ENCODE measurements around the gene KLHL17. TPM values are rescaled to one million over a fixed set of nuclear protein-coding genes. Genes with fewer than 3 reads are reported as not detected.

Gene KLHL17
- total and polyA plus RNA-seq, 2 experiments from 2014 or later: 5.5 to 19.2 TPM

GRCh38 chr1:940107-941014, 20.0 kb upstream of the KLHL17 start:
- in situ Hi-C loops (cut with MboI): no loop called here
- no peaks in the 10 kb centered on the region for H3K36me3 ChIP-seq (ENCODE audit: low read depth)

GRCh38 chr1:941015-941587, 19.3 kb upstream of the KLHL17 start:
- peaks cover 25% of the 10 kb centered on the region; the same call in 1 of the 2 replicates for H3K4me1 ChIP-seq (ENCODE audit: insufficient read depth)
- no peaks in the 10 kb centered on the region for H3K27me3 ChIP-seq (replicated peaks; ENCODE audit: insufficient read depth)
- peaks cover 16% of the 10 kb centered on the region; the same call in 1 of the 2 replicates for H3F3A ChIP-seq (ENCODE audit: insufficient read depth)
- in situ Hi-C loops (cut with MboI): no loop called here
- no peaks in the 10 kb centered on the region for H3K79me2 ChIP-seq (ENCODE audit: insufficient read depth)
- H3K4me3 ChIP-seq: peak overlapping the region; percentile 57; the same call in 1 of the 2 replicates
- peak overlapping the region; percentile 53 for H2AFZ ChIP-seq
- no peaks in the 10 kb centered on the region for H3K9me3 ChIP-seq (ENCODE audit: low read depth)
- H3K9ac ChIP-seq: peak overlapping the region; percentile 70
- H3K4me2 ChIP-seq (ENCODE audit: unreplicated experiment): peak overlapping the region; percentile 44
- H3K9me2 ChIP-seq (ENCODE audit: insufficient read depth): no peaks in the 10 kb centered on the region
- DNase-seq: peak; percentile 27
- H3K36me3 ChIP-seq (ENCODE audit: low read depth): no peaks in the 10 kb centered on the region
- TF ChIP-seq EZH2phosphoT487 (IDR thresholded peaks at IDR 0.05; ENCODE audit: insufficient read depth, low read depth): no peak
- no peak for TF ChIP-seq EZH2 (IDR thresholded peaks at IDR 0.05; ENCODE audit: insufficient read depth, poor library complexity, severe bottlenecking)
- H4K20me1 ChIP-seq (ENCODE audit: insufficient read depth): no peaks in the 10 kb centered on the region
- WGBS, 2 experiments (ENCODE audit: low coverage in 1 of 2, low lambda C conversion rate in 2 of 2, missing lambda C conversion rate in 2 of 2): 15 to 22% methylated on average over 33 to 36 of the region's 36 CpGs
- peak overlapping the region; percentile 73 for H3K27ac ChIP-seq

More at GRCh38 chr1:940107-941014, 20.0 kb upstream of the KLHL17 start:
- H3K9me2 ChIP-seq (ENCODE audit: insufficient read depth): no peaks in the 10 kb centered on the region
- H3K4me2 ChIP-seq (ENCODE audit: unreplicated experiment): peak overlapping the region; percentile 44
- no peak for TF ChIP-seq EZH2phosphoT487 (IDR thresholded peaks at IDR 0.05; ENCODE audit: insufficient read depth, low read depth)
- TF ChIP-seq EZH2 (IDR thresholded peaks at IDR 0.05; ENCODE audit: insufficient read depth, poor library complexity, severe bottlenecking): no peak
- no peaks in the 10 kb centered on the region for H3K27me3 ChIP-seq (replicated peaks; ENCODE audit: insufficient read depth)
- no peaks in the 10 kb centered on the region for H3K79me2 ChIP-seq (ENCODE audit: insufficient read depth)
- DNase-seq: peak; percentile 80
- H3K27ac ChIP-seq: peak overlapping the region; percentile 73
- H3K4me1 ChIP-seq (ENCODE audit: insufficient read depth): peaks cover 25% of the 10 kb centered on the region; the same call in 1 of the 2 replicates
- H4K20me1 ChIP-seq (ENCODE audit: insufficient read depth): no peaks in the 10 kb centered on the region
- peak overlapping the region; percentile 70 for H3K9ac ChIP-seq
- WGBS, 2 experiments (ENCODE audit: low coverage in 1 of 2, low lambda C conversion rate in 2 of 2, missing lambda C conversion rate in 2 of 2): 4% methylated on average over 52 to 82 of the region's 86 CpGs
- H3K4me3 ChIP-seq: peak overlapping the region; percentile 47
- peaks cover 16% of the 10 kb centered on the region; the same call in 1 of the 2 replicates for H3F3A ChIP-seq (ENCODE audit: insufficient read depth)
- H2AFZ ChIP-seq: peak overlapping the region; percentile 36
- H3K9me3 ChIP-seq (ENCODE audit: low read depth): no peaks in the 10 kb centered on the region

DNA sequence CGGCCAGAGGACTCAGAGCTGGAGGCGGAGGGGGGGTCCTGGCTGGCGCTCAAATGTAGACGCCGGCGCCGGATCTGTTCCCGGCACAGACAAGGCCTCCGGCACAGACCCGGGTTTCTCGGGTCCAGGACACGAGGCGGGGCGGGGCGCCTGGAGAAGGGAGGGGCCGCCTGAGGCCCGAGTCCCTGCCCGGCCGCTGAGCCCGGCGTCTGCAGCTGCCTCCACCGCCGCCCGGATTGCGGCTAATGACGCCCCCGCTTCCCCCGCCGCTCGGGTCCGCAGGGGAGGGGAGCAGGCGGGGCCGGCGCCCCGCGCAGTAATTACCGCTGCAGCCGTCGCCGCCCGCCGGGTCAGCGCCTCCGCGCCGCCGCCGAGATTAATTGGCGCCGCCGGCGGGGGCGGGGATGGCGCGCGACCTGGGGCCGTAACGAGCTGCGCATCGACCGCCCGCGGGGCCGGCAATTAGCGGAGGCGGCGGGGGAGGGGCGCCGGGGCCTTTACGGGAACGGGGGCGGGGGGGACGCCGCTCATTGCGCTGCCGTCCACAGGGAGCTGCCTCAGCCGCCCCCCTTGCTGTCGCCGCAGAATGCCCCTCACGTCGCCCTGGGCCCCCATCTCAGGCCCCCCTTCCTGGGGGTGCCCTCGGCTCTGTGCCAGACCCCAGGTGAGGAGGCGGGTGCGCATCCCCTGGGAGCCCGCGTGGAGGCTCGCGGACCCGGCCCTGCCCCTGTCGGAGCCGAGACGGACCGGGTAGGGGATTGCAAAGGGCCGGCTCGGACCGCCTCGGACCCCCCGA, 18.6 kb upstream of the KLHL17 start:
- no peaks in the 10 kb centered on the region for H3K27me3 ChIP-seq (replicated peaks; ENCODE audit: insufficient read depth)
- peaks cover 16% of the 10 kb centered on the region; the same call in 1 of the 2 replicates for H3F3A ChIP-seq (ENCODE audit: insufficient read depth)
- in situ Hi-C loops (cut with MboI): no loop called here
- H3K4me2 ChIP-seq (ENCODE audit: unreplicated experiment): peak overlapping the region; percentile 43
- 2% methylated on average over 20 to 63 of the region's 98 CpGs for WGBS, 2 experiments (ENCODE audit: low coverage in 1 of 2, low lambda C conversion rate in 2 of 2, missing lambda C conversion rate in 2 of 2)
- no peaks in the 10 kb centered on the region for H3K79me2 ChIP-seq (ENCODE audit: insufficient read depth)
- peak overlapping the region; percentile 70 for H3K9ac ChIP-seq
- no peaks in the 10 kb centered on the region for H3K36me3 ChIP-seq (ENCODE audit: low read depth)
- peak overlapping the region; percentile 53; the same call in 1 of the 2 replicates for H2AFZ ChIP-seq
- H3K9me3 ChIP-seq (ENCODE audit: low read depth): no peaks in the 10 kb centered on the region
- peak overlapping the region; percentile 57 for H3K4me3 ChIP-seq
- no peak for TF ChIP-seq EZH2 (IDR thresholded peaks at IDR 0.05; ENCODE audit: insufficient read depth, poor library complexity, severe bottlenecking)
- no peak for TF ChIP-seq EZH2phosphoT487 (IDR thresholded peaks at IDR 0.05; ENCODE audit: insufficient read depth, low read depth)
- no peaks in the 10 kb centered on the region for H4K20me1 ChIP-seq (ENCODE audit: insufficient read depth)
- H3K4me1 ChIP-seq (ENCODE audit: insufficient read depth): peaks cover 25% of the 10 kb centered on the region; the same call in 1 of the 2 replicates
- DNase-seq: peak; percentile 95
- H3K27ac ChIP-seq: peak overlapping the region; percentile 73
- no peaks in the 10 kb centered on the region for H3K9me2 ChIP-seq (ENCODE audit: insufficient read depth)

DNA sequence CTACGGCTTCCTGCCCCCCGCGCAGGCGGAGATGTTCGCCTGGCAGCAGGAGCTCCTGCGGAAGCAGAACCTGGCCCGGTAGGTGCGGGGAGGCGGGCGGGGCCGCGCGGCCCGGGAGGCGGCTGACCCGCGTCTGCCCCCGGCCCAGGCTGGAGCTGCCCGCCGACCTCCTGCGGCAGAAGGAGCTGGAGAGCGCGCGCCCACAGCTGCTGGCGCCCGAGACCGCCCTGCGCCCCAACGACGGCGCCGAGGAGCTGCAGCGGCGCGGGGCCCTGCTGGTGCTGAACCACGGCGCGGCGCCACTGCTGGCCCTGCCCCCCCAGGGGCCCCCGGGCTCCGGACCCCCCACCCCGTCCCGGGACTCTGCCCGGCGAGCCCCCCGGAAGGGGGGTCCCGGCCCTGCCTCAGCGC, 18.0 kb upstream of the KLHL17 start:
- Histone ChIP-seq H3K79me2 (ENCODE audit: insufficient read depth) (no peaks in the 10 kb centered on the region), H3K27ac (peak overlapping the region; percentile 73), H3K4me2 (ENCODE audit: unreplicated experiment) (peak overlapping the region; percentile 43), H3F3A (ENCODE audit: insufficient read depth) (peaks cover 16% of the 10 kb centered on the region; the same call in 1 of the 2 replicates), H4K20me1 (ENCODE audit: insufficient read depth) (no peaks in the 10 kb centered on the region), H3K36me3 (ENCODE audit: low read depth) (no peaks in the 10 kb centered on the region), H3K4me3 (peak overlapping the region; percentile 57), H3K9ac (peak overlapping the region; percentile 70), H3K9me2 (ENCODE audit: insufficient read depth) (no peaks in the 10 kb centered on the region), H3K27me3 (replicated peaks; ENCODE audit: insufficient read depth) (no peaks in the 10 kb centered on the region), H3K4me1 (ENCODE audit: insufficient read depth) (peaks cover 25% of the 10 kb centered on the region; the same call in 1 of the 2 replicates), H3K9me3 (ENCODE audit: low read depth) (no peaks in the 10 kb centered on the region), H2AFZ (no peak overlapping the region)
- WGBS, 2 experiments (ENCODE audit: low coverage in 1 of 2, low lambda C conversion rate in 2 of 2, missing lambda C conversion rate in 2 of 2): 4% methylated on average over 4 to 37 of the region's 48 CpGs
- in situ Hi-C loops (cut with MboI): no loop called here
- peak; percentile 67 for DNase-seq
- TF ChIP-seq EZH2 (IDR thresholded peaks at IDR 0.05; ENCODE audit: insufficient read depth, poor library complexity, severe bottlenecking) (no peak), EZH2phosphoT487 (IDR thresholded peaks at IDR 0.05; ENCODE audit: insufficient read depth, low read depth) (no peak)

All from GM23248 (cell line).